Mesothelial cell of epicardium (in vitro differentiated cells): ENCODE measurements around the gene TAS1R1. TPM values are rescaled to one million over a fixed set of nuclear protein-coding genes. Genes with fewer than 3 reads are reported as not detected.
A peak's percentile ranks its signal among the peaks of the same experiment; 100 is the strongest.

ENCODE experiments used
- DNase-seq, 2 experiments: peaks; one replicate each; pipeline ENCODE4 v3.0.0; 2021; ENCODE audit warnings: low spot score in 2 of 2; ENCODE audit not compliant: unreplicated experiment in 2 of 2
- H3K27ac Mint-ChIP-seq: 2 replicates; pipeline ENCODE4 v1.8.0; 2021; ENCODE audit warnings: mixed read lengths
- H3K27me3 Mint-ChIP-seq: 2 replicates; pipeline ENCODE4 v1.8.0; 2021; ENCODE audit warnings: low read depth, mixed read lengths
- H3K36me3 Mint-ChIP-seq: 2 replicates; pipeline ENCODE4 v1.8.0; 2021; ENCODE audit warnings: mixed read lengths
- H3K4me1 Mint-ChIP-seq: 2 replicates; pipeline ENCODE4 v1.8.0; 2021; ENCODE audit warnings: mixed read lengths
- H3K4me3 Mint-ChIP-seq: 2 replicates; pipeline ENCODE4 v1.8.0; 2021; ENCODE audit warnings: mild to moderate bottlenecking, moderate library complexity, mixed read lengths
- H3K9me3 Mint-ChIP-seq: 2 replicates; pipeline ENCODE4 v1.8.0; 2021; ENCODE audit warnings: mixed read lengths
- CTCF ChIP-seq: fragments of 200-600 bp; sonication (generic); IDR thresholded peaks from one replicate; pipeline ENCODE4 v1.5.0; 2021; ENCODE audit warnings: antibody characterized with exemption; ENCODE audit not compliant: unreplicated experiment
- total RNA-seq: library from RNA; stranded (reverse); gene quantifications from 3 replicates; pipeline ENCODE4 v1.2.1, GENCODE V29; 2021

TAS1R1 gene
- total RNA-seq, 1 donor from 2014 or later = not detected

DNA sequence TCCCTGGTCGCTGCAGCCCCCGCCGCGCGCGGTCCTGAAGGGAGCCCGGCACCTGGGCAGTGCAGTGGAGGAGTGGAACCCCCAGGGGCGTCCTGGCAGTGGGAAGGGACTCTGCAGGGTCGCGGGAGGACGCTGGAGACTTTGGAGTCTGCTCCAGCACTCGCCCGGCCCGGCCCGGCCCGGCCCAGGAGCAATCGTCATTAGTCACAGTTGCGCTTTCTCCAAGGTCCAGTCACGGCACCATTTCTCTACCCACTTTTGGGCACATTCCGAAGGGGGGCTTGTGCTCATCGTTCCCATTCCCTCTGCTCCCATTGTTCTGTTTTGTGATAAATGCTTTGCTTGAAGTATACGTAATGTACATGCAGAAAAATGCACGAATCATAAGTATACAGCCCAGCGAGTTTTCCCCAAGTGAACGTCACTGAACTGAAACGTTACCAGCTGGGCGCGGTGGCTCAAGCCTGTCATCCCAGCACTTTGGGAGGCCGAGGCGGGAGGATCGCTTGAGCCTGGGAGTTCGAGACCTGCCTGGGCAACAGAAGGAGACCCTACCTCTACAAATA, 70.6 kb downstream of the TAS1R1 start:
- H3K4me1 Mint-ChIP-seq = peaks cover 30% of the 10 kb centered on the region
- H3K36me3 Mint-ChIP-seq = peaks cover 35% of the 10 kb centered on the region
- H3K4me3 Mint-ChIP-seq = peak overlapping the region; percentile 81
- no peaks in the 10 kb centered on the region for H3K9me3 Mint-ChIP-seq
- peak overlapping the region; percentile 81 for H3K27ac Mint-ChIP-seq
- DNase-seq = no peak
- H3K27me3 Mint-ChIP-seq = no peaks in the 10 kb centered on the region
- no peak for TF ChIP-seq CTCF

GRCh38 chr1:6627031-6627430, 71.9 kb downstream of the TAS1R1 start:
- Mint-ChIP-seq H3K4me3 (peak overlapping the region; percentile 81), H3K27me3 (no peaks in the 10 kb centered on the region), H3K36me3 (peaks cover 31% of the 10 kb centered on the region), H3K4me1 (peaks cover 30% of the 10 kb centered on the region), H3K9me3 (no peaks in the 10 kb centered on the region), H3K27ac (no peak overlapping the region)
- DNase-seq = no peak
- TF ChIP-seq CTCF = no peak

DNA sequence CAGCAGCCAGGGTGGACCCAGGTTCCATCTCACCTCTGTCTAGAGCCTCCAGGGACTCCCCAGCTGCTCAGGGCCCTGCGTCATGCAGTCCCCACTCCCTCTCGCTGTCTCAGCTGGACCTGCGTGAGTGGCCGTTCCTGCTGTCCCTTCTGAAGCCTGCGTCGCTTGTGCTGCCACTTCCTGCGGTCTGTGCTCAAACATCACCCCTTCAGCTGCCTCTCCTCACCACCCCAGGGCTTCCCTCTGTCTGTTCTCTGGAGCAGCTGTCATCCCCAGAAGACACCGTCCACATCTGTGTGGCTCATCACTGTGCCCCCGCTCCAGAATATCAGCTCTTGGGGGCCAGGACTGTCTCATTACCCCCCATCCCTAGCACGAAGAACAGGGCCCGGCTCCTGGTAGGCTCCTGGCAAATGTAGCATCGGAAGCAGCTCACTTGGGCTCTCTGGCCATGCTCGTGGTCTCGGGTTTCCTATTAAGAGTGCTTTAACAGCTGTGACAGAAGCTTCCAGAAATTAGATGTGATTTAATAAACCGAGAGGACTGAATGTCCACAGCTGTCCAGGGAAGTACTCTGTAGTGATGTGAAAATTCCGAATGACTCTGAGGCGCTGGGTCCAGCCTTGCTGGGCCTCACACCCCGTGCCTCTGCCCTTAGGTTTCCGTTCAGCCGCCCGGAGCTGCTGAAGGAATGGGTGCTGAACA, 72.9 kb downstream of the TAS1R1 start:
- no peak for TF ChIP-seq CTCF
- no peaks in the 10 kb centered on the region for H3K27me3 Mint-ChIP-seq
- H3K27ac Mint-ChIP-seq = no peak overlapping the region
- H3K36me3 Mint-ChIP-seq = peaks cover 27% of the 10 kb centered on the region
- no peak for DNase-seq
- peak overlapping the region; percentile 81 for H3K4me3 Mint-ChIP-seq
- H3K9me3 Mint-ChIP-seq = no peaks in the 10 kb centered on the region
- H3K4me1 Mint-ChIP-seq = peaks cover 22% of the 10 kb centered on the region

- H3K4me3 Mint-ChIP-seq = no peak overlapping the region
- TF ChIP-seq CTCF = no peak
- no peaks in the 10 kb centered on the region for H3K9me3 Mint-ChIP-seq
- no peak overlapping the region for H3K27ac Mint-ChIP-seq
- DNase-seq = no peak
- H3K36me3 Mint-ChIP-seq = peaks cover 21% of the 10 kb centered on the region
- peaks cover 15% of the 10 kb centered on the region for H3K4me1 Mint-ChIP-seq
- H3K27me3 Mint-ChIP-seq = no peaks in the 10 kb centered on the region
Observed at GRCh38 chr1:6628971-6629479, 73.9 kb downstream of the TAS1R1 start.

Other genes starting within 250 kb of the TAS1R1 start
- 17.4 to 21.3 TPM (median 20.3 TPM) in 3 replicates for gene ACOT7, start 161.5 kb upstream of the TAS1R1 start, total RNA-seq
- 0.90 to 1.1 TPM (median 0.98 TPM) in 3 replicates for gene HES2, start 135.4 kb upstream of the TAS1R1 start, total RNA-seq
- gene ESPN, start 130.5 kb upstream of the TAS1R1 start, total RNA-seq = 1.2 to 1.6 TPM (median 1.4 TPM) in 3 replicates
- gene TNFRSF25, start 89.1 kb upstream of the TAS1R1 start, total RNA-seq = 38.9 to 41.6 TPM (median 39.4 TPM) in 3 replicates
- gene PLEKHG5, start 63.6 kb upstream of the TAS1R1 start, total RNA-seq = 49.3 to 51.2 TPM (median 50.7 TPM) in 3 replicates
- gene NOL9, start 794 bp upstream of the TAS1R1 start, total RNA-seq = 37.5 to 44.4 TPM (median 37.9 TPM) in 3 replicates
- gene ZBTB48, start 24.7 kb downstream of the TAS1R1 start, total RNA-seq = 33.6 to 41.5 TPM (median 33.8 TPM) in 3 replicates
- 22.0 to 25.1 TPM (median 23.4 TPM) in 3 replicates for gene KLHL21, start 47.6 kb downstream of the TAS1R1 start, total RNA-seq
- gene PHF13, start 58.4 kb downstream of the TAS1R1 start, total RNA-seq = 33.7 to 35.0 TPM (median 34.0 TPM) in 3 replicates
- gene THAP3, start 69.6 kb downstream of the TAS1R1 start, total RNA-seq = 19.8 to 22.9 TPM (median 20.0 TPM) in 3 replicates
- 60.9 to 65.1 TPM (median 63.4 TPM) in 3 replicates for gene DNAJC11, start 146.5 kb downstream of the TAS1R1 start, total RNA-seq
- gene CAMTA1, start 230.1 kb downstream of the TAS1R1 start, total RNA-seq = 70.4 to 78.3 TPM (median 71.4 TPM) in 3 replicates